Neural cell (in vitro differentiated cells): ENCODE measurements around the gene PVALEF. TPM values are rescaled to one million over a fixed set of nuclear protein-coding genes. Genes with fewer than 3 reads are reported as not detected.

ENCODE experiments used
- H2AFZ ChIP-seq: fragments of 200-600, 300-800 bp; sonication (generic), shearing (Covaris generic); 2 replicates; pipeline ENCODE4 v1.6.0; 2014; ENCODE audit warnings: low read depth, mild to moderate bottlenecking, antibody characterized with exemption, low read length, moderate library complexity
- H3F3A ChIP-seq: fragments of 200-600 bp; shearing (Covaris generic); 2 replicates; pipeline ENCODE4 v1.6.1; 2016; ENCODE audit warnings: mild to moderate bottlenecking, moderate library complexity, mixed read lengths, antibody characterized with exemption, low read length; ENCODE audit not compliant: insufficient read depth, poor library complexity, severe bottlenecking
- H3K27ac ChIP-seq: fragments of 200-600, 300-800 bp; sonication (generic), shearing (Covaris generic); 2 replicates; pipeline ENCODE4 v1.5.1; 2014; ENCODE audit warnings: mild to moderate bottlenecking, low read length, moderate library complexity
- H3K27me3 ChIP-seq: fragments of 300-800, 200-600 bp; sonication (generic), shearing (Covaris generic); 2 replicates; pipeline ENCODE4 v1.6.0; 2014; ENCODE audit warnings: mild to moderate bottlenecking, low read depth, low read length, moderate library complexity; ENCODE audit not compliant: insufficient read depth
- H3K36me3 ChIP-seq: fragments of 300-800, 200-600 bp; sonication (generic), shearing (Covaris generic); 2 replicates; pipeline ENCODE4 v1.5.1; 2014; ENCODE audit warnings: mild to moderate bottlenecking, antibody characterized with exemption, low read length, moderate library complexity; ENCODE audit not compliant: insufficient read depth
- H3K4me2 ChIP-seq: fragments of 300-800, 200-600 bp; sonication (generic), shearing (Covaris generic); 2 replicates; pipeline ENCODE4 v1.6.0; 2014; ENCODE audit warnings: mild to moderate bottlenecking, low read length
- H3K4me3 ChIP-seq: fragments of 300-800, 200-600 bp; sonication (generic), shearing (Covaris generic); 2 replicates; pipeline ENCODE4 v1.5.1; 2014; ENCODE audit warnings: mild to moderate bottlenecking, low read length, moderate library complexity
- H3K79me2 ChIP-seq: fragments of 200-600 bp; shearing (Covaris generic); replicated peaks from 2 replicates; pipeline ENCODE4 v1.6.0; 2014; ENCODE audit warnings: mild to moderate bottlenecking, low read length, moderate library complexity; ENCODE audit not compliant: insufficient read depth
- H3K9ac ChIP-seq: fragments of 300-800, 200-600 bp; sonication (generic), shearing (Covaris generic); 2 replicates; pipeline ENCODE4 v1.6.1; 2016; ENCODE audit warnings: mild to moderate bottlenecking, low read length, mixed read lengths
- H3K9me2 ChIP-seq: fragments of 200-600 bp; shearing (Covaris generic); 2 replicates; pipeline ENCODE4 v1.6.1; 2016; ENCODE audit warnings: mild to moderate bottlenecking, low read length, mixed read lengths; ENCODE audit not compliant: insufficient read depth
- H3K9me3 ChIP-seq: fragments of 200-600, 300-800 bp; sonication (generic), shearing (Covaris generic); 2 replicates; pipeline ENCODE4 v1.6.1; 2016; ENCODE audit warnings: mild to moderate bottlenecking, mixed run types, low read length, moderate library complexity, mixed read lengths
- H4K20me1 ChIP-seq: fragments of 200-600 bp; shearing (Covaris generic); 2 replicates; pipeline ENCODE4 v1.6.1; 2016; ENCODE audit warnings: mild to moderate bottlenecking, mixed run types; ENCODE audit not compliant: insufficient read depth
- EP300 ChIP-seq: fragments of 450-650 bp; conservative IDR thresholded peaks from 2 replicates; pipeline ENCODE4 v1.6.1; 2014; ENCODE audit warnings: antibody characterized with exemption, mild to moderate bottlenecking, moderate library complexity; ENCODE audit not compliant: poor library complexity, severe bottlenecking
- EZH2 ChIP-seq: fragments of 200-600, 300-800 bp; shearing (Covaris generic), sonication (generic); IDR thresholded peaks from 2 replicates; pipeline ENCODE4 v1.6.1; 2014; ENCODE audit warnings: antibody characterized with exemption, low read length, borderline replicate concordance, mild to moderate bottlenecking; ENCODE audit not compliant: insufficient read depth, poor library complexity, severe bottlenecking
- MXI1 ChIP-seq: fragments of 450-650 bp; conservative IDR thresholded peaks from 2 replicates; pipeline ENCODE4 v1.6.1; 2014; ENCODE audit warnings: antibody characterized with exemption, mild to moderate bottlenecking; ENCODE audit not compliant: poor library complexity, severe bottlenecking
- POLR2AphosphoS5 ChIP-seq: IDR thresholded peaks from 2 replicates; pipeline ENCODE4 v1.6.1; 2012
- RAD21 ChIP-seq: fragments of 450-650 bp; conservative IDR thresholded peaks from 2 replicates; pipeline ENCODE4 v1.6.1; 2014; ENCODE audit warnings: antibody characterized with exemption, mild to moderate bottlenecking, moderate library complexity
- SMC3 ChIP-seq: fragments of 450-650 bp; conservative IDR thresholded peaks from 2 replicates; pipeline ENCODE4 v1.6.1; 2014; ENCODE audit warnings: antibody characterized with exemption, mild to moderate bottlenecking, moderate library complexity; ENCODE audit not compliant: poor library complexity
- TAF1 ChIP-seq: IDR thresholded peaks from 2 replicates; pipeline ENCODE4 v1.6.1; 2012; ENCODE audit warnings: low read depth
- polyA plus RNA-seq: library from polyadenylated mRNA; depleted of rRNA; stranded (reverse); fragments of >200 nt; gene quantifications from 2 replicates; pipeline ENCODE4 v1.2.3, GENCODE V29; 2014
- TF ChIP-seq, protein P1 (sequence below): IDR thresholded peaks from 2 replicates; pipeline ENCODE4 v1.6.1; 2012; ENCODE audit warnings: borderline replicate concordance
- TF ChIP-seq, protein P2 (sequence below): fragments of 450-650 bp; IDR thresholded peaks from 2 replicates; pipeline ENCODE4 v1.5.1; 2014; ENCODE audit warnings: antibody characterized with exemption, mild to moderate bottlenecking, moderate library complexity; ENCODE audit not compliant: poor library complexity, severe bottlenecking

Gene PVALEF
- polyA plus RNA-seq, 1 donor from 2014 or later, result not detected

DNA sequence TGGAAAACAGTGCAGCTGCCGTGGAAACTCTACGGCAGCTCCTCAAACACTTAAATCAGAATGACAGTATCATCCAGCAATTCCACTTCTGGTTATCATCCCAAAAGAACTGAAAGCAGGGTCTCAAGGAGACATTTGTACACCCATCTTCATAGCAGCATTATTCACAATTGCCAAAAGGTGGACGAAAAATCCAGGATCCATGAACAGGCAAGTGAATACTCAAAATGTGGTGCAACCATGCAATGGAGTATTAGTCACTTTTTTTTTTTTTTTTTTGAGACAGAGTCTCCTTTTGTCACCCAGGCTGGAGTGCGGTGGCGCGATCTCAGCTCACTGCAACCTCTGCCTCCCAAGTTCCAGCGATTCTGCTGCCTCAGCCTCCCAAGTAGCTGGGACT, 11.4 kb downstream of the PVALEF start:
- Histone ChIP-seq H4K20me1 (no peaks in the 10 kb centered on the region), H3K9ac (no peak overlapping the region), H3K27ac (no peak overlapping the region), H3K79me2 (no peaks in the 10 kb centered on the region), H3K27me3 (no peaks in the 10 kb centered on the region), H2AFZ (no peak overlapping the region), H3K9me3 (peaks cover 6% of the 10 kb centered on the region), H3F3A (no peaks in the 10 kb centered on the region), H3K36me3 (no peaks in the 10 kb centered on the region), H3K9me2 (no peaks in the 10 kb centered on the region), H3K4me2 (no peak overlapping the region), H3K4me3 (no peak overlapping the region)
- TF ChIP-seq SMC3 (no peak), EZH2 (no peak), RAD21 (no peak), EP300 (no peak), POLR2AphosphoS5 (no peak), TAF1 (no peak), MXI1 (no peak)
- TF ChIP-seq, protein P1, sequence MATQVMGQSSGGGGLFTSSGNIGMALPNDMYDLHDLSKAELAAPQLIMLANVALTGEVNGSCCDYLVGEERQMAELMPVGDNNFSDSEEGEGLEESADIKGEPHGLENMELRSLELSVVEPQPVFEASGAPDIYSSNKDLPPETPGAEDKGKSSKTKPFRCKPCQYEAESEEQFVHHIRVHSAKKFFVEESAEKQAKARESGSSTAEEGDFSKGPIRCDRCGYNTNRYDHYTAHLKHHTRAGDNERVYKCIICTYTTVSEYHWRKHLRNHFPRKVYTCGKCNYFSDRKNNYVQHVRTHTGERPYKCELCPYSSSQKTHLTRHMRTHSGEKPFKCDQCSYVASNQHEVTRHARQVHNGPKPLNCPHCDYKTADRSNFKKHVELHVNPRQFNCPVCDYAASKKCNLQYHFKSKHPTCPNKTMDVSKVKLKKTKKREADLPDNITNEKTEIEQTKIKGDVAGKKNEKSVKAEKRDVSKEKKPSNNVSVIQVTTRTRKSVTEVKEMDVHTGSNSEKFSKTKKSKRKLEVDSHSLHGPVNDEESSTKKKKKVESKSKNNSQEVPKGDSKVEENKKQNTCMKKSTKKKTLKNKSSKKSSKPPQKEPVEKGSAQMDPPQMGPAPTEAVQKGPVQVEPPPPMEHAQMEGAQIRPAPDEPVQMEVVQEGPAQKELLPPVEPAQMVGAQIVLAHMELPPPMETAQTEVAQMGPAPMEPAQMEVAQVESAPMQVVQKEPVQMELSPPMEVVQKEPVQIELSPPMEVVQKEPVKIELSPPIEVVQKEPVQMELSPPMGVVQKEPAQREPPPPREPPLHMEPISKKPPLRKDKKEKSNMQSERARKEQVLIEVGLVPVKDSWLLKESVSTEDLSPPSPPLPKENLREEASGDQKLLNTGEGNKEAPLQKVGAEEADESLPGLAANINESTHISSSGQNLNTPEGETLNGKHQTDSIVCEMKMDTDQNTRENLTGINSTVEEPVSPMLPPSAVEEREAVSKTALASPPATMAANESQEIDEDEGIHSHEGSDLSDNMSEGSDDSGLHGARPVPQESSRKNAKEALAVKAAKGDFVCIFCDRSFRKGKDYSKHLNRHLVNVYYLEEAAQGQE, result no peak
- TF ChIP-seq, protein P2, sequence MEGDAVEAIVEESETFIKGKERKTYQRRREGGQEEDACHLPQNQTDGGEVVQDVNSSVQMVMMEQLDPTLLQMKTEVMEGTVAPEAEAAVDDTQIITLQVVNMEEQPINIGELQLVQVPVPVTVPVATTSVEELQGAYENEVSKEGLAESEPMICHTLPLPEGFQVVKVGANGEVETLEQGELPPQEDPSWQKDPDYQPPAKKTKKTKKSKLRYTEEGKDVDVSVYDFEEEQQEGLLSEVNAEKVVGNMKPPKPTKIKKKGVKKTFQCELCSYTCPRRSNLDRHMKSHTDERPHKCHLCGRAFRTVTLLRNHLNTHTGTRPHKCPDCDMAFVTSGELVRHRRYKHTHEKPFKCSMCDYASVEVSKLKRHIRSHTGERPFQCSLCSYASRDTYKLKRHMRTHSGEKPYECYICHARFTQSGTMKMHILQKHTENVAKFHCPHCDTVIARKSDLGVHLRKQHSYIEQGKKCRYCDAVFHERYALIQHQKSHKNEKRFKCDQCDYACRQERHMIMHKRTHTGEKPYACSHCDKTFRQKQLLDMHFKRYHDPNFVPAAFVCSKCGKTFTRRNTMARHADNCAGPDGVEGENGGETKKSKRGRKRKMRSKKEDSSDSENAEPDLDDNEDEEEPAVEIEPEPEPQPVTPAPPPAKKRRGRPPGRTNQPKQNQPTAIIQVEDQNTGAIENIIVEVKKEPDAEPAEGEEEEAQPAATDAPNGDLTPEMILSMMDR, result no peak

DNA sequence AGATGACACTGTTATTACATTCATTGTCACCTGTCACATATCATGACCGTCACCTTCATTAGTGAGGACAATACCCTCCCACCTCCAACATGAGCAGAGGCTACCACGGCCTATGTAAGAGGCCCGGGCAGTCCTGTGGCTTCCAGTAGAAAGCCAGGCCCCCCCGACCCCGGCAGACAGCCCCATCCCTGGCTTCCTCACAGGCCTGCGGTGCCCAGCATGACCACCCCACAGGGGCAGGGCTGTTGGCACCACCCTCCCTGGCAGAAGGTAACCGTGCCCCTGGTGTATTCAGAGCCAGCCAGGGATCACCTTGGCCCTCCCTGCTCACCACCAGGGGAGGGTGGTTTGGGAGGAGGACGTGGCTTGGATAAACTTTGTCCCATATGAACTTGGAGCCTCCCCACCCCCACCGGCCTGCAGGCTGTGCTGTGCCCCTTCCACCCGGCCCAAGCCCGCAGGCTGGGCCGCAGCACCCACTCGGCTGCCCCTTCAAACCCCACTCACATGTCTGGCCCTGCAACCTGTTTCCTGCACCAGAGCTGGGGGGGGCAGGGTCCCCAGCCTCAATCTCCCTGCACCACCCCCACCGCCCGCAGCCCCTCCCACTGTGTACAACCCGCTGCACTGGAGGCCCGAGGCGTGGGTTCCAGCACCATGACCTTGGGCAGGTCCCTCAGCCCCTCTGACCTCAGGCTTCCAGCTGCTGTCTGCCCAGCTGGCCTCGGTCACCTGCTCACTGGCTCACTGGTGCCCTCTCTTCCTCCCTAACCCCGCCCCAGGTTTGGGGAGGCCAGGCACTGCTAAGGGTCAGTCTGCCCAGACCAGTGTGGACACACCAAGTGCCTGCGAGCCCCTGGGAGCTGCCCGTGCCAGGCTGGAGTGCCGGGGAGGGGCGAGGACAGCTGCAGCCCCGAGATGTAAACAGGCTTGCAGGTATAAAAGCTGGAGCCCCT, 13.1 kb downstream of the PVALEF start:
- Histone ChIP-seq H3K36me3 (no peaks in the 10 kb centered on the region), H3K9me2 (no peaks in the 10 kb centered on the region), H3K27me3 (no peaks in the 10 kb centered on the region), H3F3A (no peaks in the 10 kb centered on the region), H4K20me1 (no peaks in the 10 kb centered on the region), H3K9me3 (peaks cover 6% of the 10 kb centered on the region), H3K4me3 (no peak overlapping the region), H3K9ac (no peak overlapping the region), H2AFZ (no peak overlapping the region), H3K27ac (no peak overlapping the region), H3K4me2 (no peak overlapping the region), H3K79me2 (no peaks in the 10 kb centered on the region)
- TF ChIP-seq, protein P1, result no peak
- TF ChIP-seq EP300, result no peak
- no peak for TF ChIP-seq RAD21
- TF ChIP-seq SMC3, result no peak
- TF ChIP-seq, protein P2, result no peak
- no peak for TF ChIP-seq TAF1
- no peak for TF ChIP-seq POLR2AphosphoS5
- no peak for TF ChIP-seq MXI1
- no peak for TF ChIP-seq EZH2
